Lung (tissue), 12 donors: Measurements from ENCODE around the gene PTRHD1. TPM values are rescaled to one million over a fixed set of nuclear protein-coding genes. Genes with fewer than 3 reads are reported as not detected.

Source experiments
- ATAC-seq: fragments of 200-7000 bp; cut with Tn5 transposase; one replicate; pipeline ENCODE4 v1.9.1; 2020; ENCODE audit warnings: moderate number of reproducible peaks; ENCODE audit not compliant: insufficient read depth, low FRiP score
- DNase-seq, 3 donors: peaks; one replicate each; pipeline ENCODE4 v3.0.0-alpha.2; 2013 to 2017
- H3K27ac ChIP-seq, 2 donors: one replicate each; pipeline ENCODE4 v1.5.1; 2013; ENCODE audit warnings: mild to moderate bottlenecking in 2 of 2, moderate library complexity in 2 of 2, control low read depth in 1 of 2, inconsistent platforms in 1 of 2, low read depth in 1 of 2, low read length in 1 of 2
- H3K27me3 ChIP-seq, 3 donors: one replicate each; pipeline ENCODE4 v1.5.1; 2013; ENCODE audit warnings: low read length in 2 of 3; ENCODE audit not compliant: control insufficient read depth in 3 of 3, insufficient read depth in 3 of 3
- H3K36me3 ChIP-seq, 4 donors: one replicate each; pipeline ENCODE4 v1.5.1; 2013; ENCODE audit warnings: low read length in 4 of 4, mild to moderate bottlenecking in 1 of 4, moderate library complexity in 1 of 4; ENCODE audit not compliant: control insufficient read depth in 4 of 4, insufficient read depth in 4 of 4
- H3K4me1 ChIP-seq, 5 donors: one replicate each; pipeline ENCODE4 v1.5.1; 2013; ENCODE audit warnings: low read length in 5 of 5, mild to moderate bottlenecking in 2 of 5, moderate library complexity in 1 of 5; ENCODE audit not compliant: control insufficient read depth in 5 of 5, insufficient read depth in 5 of 5
- H3K4me3 ChIP-seq: one replicate; pipeline ENCODE4 v1.5.1; 2013; ENCODE audit warnings: mild to moderate bottlenecking, control low read depth, moderate library complexity
- H3K9ac ChIP-seq, 2 donors: one replicate each; pipeline ENCODE4 v1.5.1; 2013; ENCODE audit warnings: low read length in 2 of 2, control low read depth in 1 of 2; ENCODE audit not compliant: insufficient read depth in 1 of 2
- H3K9me3 ChIP-seq, 4 donors: one replicate each; pipeline ENCODE4 v1.5.1; 2013; ENCODE audit warnings: low read length in 3 of 4, mild to moderate bottlenecking in 1 of 4, moderate library complexity in 1 of 4; ENCODE audit not compliant: control insufficient read depth in 4 of 4, insufficient read depth in 3 of 4
- WGBS, 2 donors: extraction: QIAGEN DNeasy Blood & Tissue Kit; methylation state at CpG; one replicate each; pipeline ENCODE4 v1.1.7; 2013; 5-methylcytosine and 5-hydroxymethylcytosine counted together
- polyA plus RNA-seq, 2 donors: library from polyadenylated mRNA; stranded (reverse); fragments of 200-250 nt; gene quantifications; one replicate each; pipeline ENCODE4 v1.2.1, GENCODE V29; 2013
- total RNA-seq, 2 donors: library from RNA; depleted of rRNA in 1 of 2; stranded (reverse); fragments of >200 nt in 1 of 2; gene quantifications; one replicate each; pipeline ENCODE4 v1.2.1, GENCODE V29; 2014 to 2021
- TF ChIP-seq, protein P1 (sequence below): IDR thresholded peaks from 2 replicates; pipeline ENCODE4 v1.5.1; 2012; ENCODE audit warnings: mild to moderate bottlenecking; ENCODE audit errors: control extremely low read depth, extremely low read depth
- donor health status: control.
- donor health status: control.
- donor health status: Bipolar disorder and iron deficiency.
- donor health status: healthy.
- donor health status: DM: yes; HTN: yes; CAD: no.

The PTRHD1 gene
- total and polyA plus RNA-seq, 4 donors, result 22.3 to 39.2 (median 32.3) TPM

DNA sequence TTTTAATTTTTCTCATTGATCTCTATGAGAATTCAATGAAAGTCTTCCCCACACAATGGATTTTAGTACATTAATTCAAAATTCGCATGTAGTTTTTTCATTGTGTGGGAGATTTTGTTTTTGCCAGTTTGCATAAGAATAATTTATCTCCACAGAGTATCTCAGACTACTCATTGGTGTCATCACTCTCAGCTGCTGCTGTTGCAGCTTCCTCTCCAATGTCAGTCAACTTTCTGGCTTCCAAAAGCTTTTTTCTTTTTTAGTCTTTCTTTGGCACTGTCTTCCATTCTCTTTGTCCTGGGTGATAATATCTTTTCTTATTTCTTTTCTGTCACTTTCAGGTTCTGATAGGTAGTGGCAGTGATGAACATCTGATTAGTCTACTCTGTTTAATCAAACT, 50.5 kb downstream of the PTRHD1 start:
- ATAC-seq (no peak), DNase-seq (no peak)
- H3K4me3 ChIP-seq, result no peak overlapping the region
- H3K4me1 ChIP-seq, result peaks cover 0 to 18% (median 3%) of the 10 kb centered on the region in 5 donors
- H3K36me3 ChIP-seq, result peaks cover 5 to 28% (median 17%) of the 10 kb centered on the region in 4 donors
- WGBS, 2 donors, result 88 to 91% methylated on average over 1 of the region's 1 CpG
- no peak overlapping the region for H3K27ac ChIP-seq
- no peaks in the 10 kb centered on the region for H3K9me3 ChIP-seq
- H3K27me3 ChIP-seq, result no peaks in the 10 kb centered on the region
- TF ChIP-seq, protein P1, sequence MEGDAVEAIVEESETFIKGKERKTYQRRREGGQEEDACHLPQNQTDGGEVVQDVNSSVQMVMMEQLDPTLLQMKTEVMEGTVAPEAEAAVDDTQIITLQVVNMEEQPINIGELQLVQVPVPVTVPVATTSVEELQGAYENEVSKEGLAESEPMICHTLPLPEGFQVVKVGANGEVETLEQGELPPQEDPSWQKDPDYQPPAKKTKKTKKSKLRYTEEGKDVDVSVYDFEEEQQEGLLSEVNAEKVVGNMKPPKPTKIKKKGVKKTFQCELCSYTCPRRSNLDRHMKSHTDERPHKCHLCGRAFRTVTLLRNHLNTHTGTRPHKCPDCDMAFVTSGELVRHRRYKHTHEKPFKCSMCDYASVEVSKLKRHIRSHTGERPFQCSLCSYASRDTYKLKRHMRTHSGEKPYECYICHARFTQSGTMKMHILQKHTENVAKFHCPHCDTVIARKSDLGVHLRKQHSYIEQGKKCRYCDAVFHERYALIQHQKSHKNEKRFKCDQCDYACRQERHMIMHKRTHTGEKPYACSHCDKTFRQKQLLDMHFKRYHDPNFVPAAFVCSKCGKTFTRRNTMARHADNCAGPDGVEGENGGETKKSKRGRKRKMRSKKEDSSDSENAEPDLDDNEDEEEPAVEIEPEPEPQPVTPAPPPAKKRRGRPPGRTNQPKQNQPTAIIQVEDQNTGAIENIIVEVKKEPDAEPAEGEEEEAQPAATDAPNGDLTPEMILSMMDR, result no peak
- H3K9ac ChIP-seq, result no peak overlapping the region

DNA sequence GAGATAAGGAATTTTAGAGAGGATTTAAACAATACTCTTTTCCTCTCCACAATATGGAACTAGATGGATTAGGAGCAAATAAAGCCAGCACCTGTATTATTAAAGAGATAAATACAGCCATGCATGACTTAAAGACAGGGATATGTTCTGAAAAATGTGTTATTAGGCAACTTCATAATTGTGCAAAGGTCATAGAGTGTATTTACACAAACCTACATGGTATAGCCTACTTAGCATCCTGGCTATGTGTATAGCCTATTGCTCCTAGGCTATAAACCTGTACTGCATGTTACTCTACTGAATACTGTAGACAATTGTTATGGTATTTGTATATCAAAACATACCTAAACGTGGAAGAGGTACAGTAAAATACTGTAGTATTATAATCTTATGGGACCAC, 53.0 kb downstream of the PTRHD1 start:
- Histone ChIP-seq H3K27ac (no peak overlapping the region), H3K36me3 (peaks cover 3 to 20% (median 10%) of the 10 kb centered on the region in 4 donors), H3K4me1 (peaks cover 0 to 27% (median 3%) of the 10 kb centered on the region in 5 donors), H3K4me3 (no peak overlapping the region), H3K27me3 (no peaks in the 10 kb centered on the region), H3K9me3 (no peaks in the 10 kb centered on the region), H3K9ac (no peak overlapping the region)
- TF ChIP-seq, protein P1, result no peak
- WGBS, 2 donors, result 87 to 93% methylated on average over 1 of the region's 1 CpG
- DNase-seq (no peak), ATAC-seq (no peak)

Other genes with a start within 250 kb of the PTRHD1 start
- 1 to 10 TPM; 7.9 to 9.6 TPM for gene CENPO, start within 50 bp of the PTRHD1 start, total RNA-seq
- gene CENPO, start within 50 bp of the PTRHD1 start, polyA plus RNA-seq, result 1 to 10 TPM; 3.5 to 3.8 TPM
- gene ADCY3, start 126.8 kb upstream of the PTRHD1 start, total RNA-seq, result 10 to 100 TPM; 44.5 to 47.1 TPM
- gene ADCY3, start 126.8 kb upstream of the PTRHD1 start, polyA plus RNA-seq, result 10 to 100 TPM; 27.9 to 74.8 TPM
- gene DNAJC27, start 178.6 kb upstream of the PTRHD1 start, total RNA-seq, result 10 to 100 TPM in 1 of 2 donors, 1 to 10 TPM in 1; 6.7 to 13.9 TPM
- 1 to 10 TPM; 1.7 to 2.5 TPM for gene DNAJC27, start 178.6 kb upstream of the PTRHD1 start, polyA plus RNA-seq
- 1 to 10 TPM; 5.6 to 6.1 TPM for gene EFR3B, start 248.7 kb upstream of the PTRHD1 start, total RNA-seq
- gene EFR3B, start 248.7 kb upstream of the PTRHD1 start, polyA plus RNA-seq, result 1 to 10 TPM in 1 of 2 donors, under 1 TPM in 1; 0.68 to 1.7 TPM